ENCODE measurements around the gene SPRYD3.

GRCh38 chr12:53039851-53040250 is 39.3 kb downstream of the SPRYD3 start:
- TF ChIP-seq CTCF (IDR thresholded peaks at IDR 0.05 in 2 of 3, conservative IDR thresholded peaks at IDR 0.05 in 1 of 3; ENCODE audit: borderline replicate concordance in 1 of 3, insufficient read depth in 1 of 3, low read depth in 2 of 3, low read length in 2 of 3) (no peak), EZH2phosphoT487 (IDR thresholded peaks at IDR 0.05; ENCODE audit: borderline replicate concordance) (no peak), YY1 (IDR thresholded peaks at IDR 0.05; ENCODE audit: extremely low read depth, insufficient replicate concordance, low read depth, low read length) (no peak), ATF3 (IDR thresholded peaks at IDR 0.05) (no peak), RAD21 (IDR thresholded peaks at IDR 0.05; ENCODE audit: low read depth) (no peak), ZNF274 (IDR thresholded peaks at IDR 0.05; ENCODE audit: low read depth, low read length) (no peak), POLR2AphosphoS5 (IDR thresholded peaks at IDR 0.05; ENCODE audit: low read depth, low read length) (no peak), POLR2A (IDR thresholded peaks at IDR 0.05; ENCODE audit: borderline replicate concordance, extremely low read depth, insufficient read depth, insufficient read length) (no peak), EZH2 (IDR thresholded peaks at IDR 0.05) (no peak), FOSL1 (IDR thresholded peaks at IDR 0.05; ENCODE audit: low read depth) (no peak), MAX (IDR thresholded peaks at IDR 0.05) (no peak), SIN3A (IDR thresholded peaks at IDR 0.05; ENCODE audit: low read depth) (no peak)
